Left ventricle myocardium inferior (tissue), 1 donor: ENCODE measurements around the gene CDK2. TPM values are rescaled to one million over a fixed set of nuclear protein-coding genes. Genes with fewer than 3 reads are reported as not detected.

Experiments used
- DNase-seq: peaks from one replicate; pipeline ENCODE4 v3.0.0-alpha.2; 2020
- H3K27ac ChIP-seq: fragments of 200-600 bp; replicated peaks from 2 replicates; pipeline ENCODE4 v1.8.0; 2021
- H3K27me3 ChIP-seq: fragments of 200-600 bp; 2 replicates; pipeline ENCODE4 v1.8.0; 2021; ENCODE audit warnings: low read depth
- H3K36me3 ChIP-seq: fragments of 200-600 bp; 2 replicates; pipeline ENCODE4 v1.8.0; 2021
- H3K4me1 ChIP-seq: fragments of 200-600 bp; 2 replicates; pipeline ENCODE4 v1.8.0; 2021
- H3K4me3 ChIP-seq: fragments of 200-600 bp; 2 replicates; pipeline ENCODE4 v1.8.0; 2021; ENCODE audit warnings: mild to moderate bottlenecking, moderate library complexity
- H3K9me3 ChIP-seq: fragments of 200-600 bp; replicated peaks from 2 replicates; pipeline ENCODE4 v1.8.0; 2021
- CTCF ChIP-seq: fragments of 200-600 bp; IDR thresholded peaks from 2 replicates; pipeline ENCODE4 v1.8.0; 2021; ENCODE audit warnings: antibody characterized with exemption, mild to moderate bottlenecking, borderline replicate concordance
- intact Hi-C: fragments of 100-400 bp; cut with micrococcal nuclease; formaldehyde crosslinking; loops from one replicate; pipeline ENCODE4 v1.11.0; 2022
- total RNA-seq: library from RNA; stranded (reverse); fragmentation: NEBNext Ultra II Directional; extraction: Animal tissue kit (Norgen Biotek cat#: 25700); gene quantifications from one replicate; pipeline ENCODE4 v1.2.1, GENCODE V29; 2021
- donor health status: DM: no; HTN: yes; CAD: no; lungs with severe emphysema.

CDK2 gene
- total RNA-seq, 1 donor from 2014 or later = 7.3 TPM

DNA sequence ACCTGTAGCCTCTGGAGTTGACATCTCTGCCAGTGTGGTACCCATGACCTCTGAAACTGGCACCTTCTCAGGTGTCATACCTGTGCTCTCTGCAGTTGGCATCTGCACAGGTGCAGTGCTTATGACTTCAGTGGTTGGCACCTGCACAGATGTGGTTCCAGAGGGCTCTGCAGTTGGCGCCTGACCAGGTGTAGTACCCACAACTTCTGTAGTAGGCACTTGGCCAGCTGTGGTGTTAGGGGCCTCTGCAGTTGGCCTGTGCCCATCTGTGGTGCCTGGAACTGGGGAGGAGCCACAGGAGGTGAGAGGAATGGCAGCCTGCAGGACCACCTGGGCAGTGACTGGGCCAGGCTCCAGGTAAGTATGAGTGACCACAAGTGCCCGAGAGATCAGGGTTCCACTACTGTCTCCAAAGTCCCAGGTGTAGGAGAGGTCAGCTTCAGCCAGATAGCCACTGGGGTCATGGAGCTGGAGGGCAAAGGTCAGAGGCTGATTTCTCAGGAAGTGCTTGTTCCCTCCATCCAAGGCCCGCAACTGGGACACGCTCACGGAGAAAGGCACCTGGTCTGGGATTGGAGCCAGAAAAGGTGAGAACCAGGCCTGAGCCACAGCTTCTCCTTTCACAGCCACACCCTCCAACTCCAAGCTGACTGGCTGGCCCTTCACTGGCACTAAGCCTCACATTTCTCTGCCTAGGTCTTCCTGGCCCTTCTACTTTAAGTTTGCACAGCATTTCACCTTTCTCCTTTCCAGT, 9.3 kb upstream of the CDK2 start:
- Histone ChIP-seq H3K4me1 (no peaks in the 10 kb centered on the region), H3K36me3 (peaks cover 10% of the 10 kb centered on the region), H3K27ac (no peak overlapping the region), H3K4me3 (no peak overlapping the region), H3K27me3 (no peaks in the 10 kb centered on the region), H3K9me3 (no peaks in the 10 kb centered on the region)
- DNase-seq = no peak
- intact Hi-C loops = no loop called here
- no peak for TF ChIP-seq CTCF

DNA sequence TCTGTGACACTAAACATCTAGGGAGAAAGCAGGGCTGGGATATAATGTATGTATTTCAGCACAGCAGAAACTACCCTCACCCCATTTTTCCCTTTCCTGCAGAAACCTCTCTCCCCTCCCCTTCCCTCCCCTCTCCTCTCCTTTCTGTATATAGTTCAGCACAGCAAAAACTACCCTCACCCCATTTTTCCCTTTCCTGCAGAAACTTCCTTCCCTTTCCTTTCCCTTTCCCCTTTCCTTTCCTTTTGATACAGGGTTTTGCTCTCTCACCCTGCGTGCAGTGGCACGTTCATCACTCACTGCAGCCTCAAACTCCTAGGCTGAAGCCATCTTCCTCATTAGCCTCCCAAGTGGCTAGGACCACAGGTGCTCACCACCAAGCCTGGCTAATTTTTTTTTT, 2.9 kb upstream of the CDK2 start:
- Histone ChIP-seq H3K27ac (no peak overlapping the region), H3K9me3 (no peaks in the 10 kb centered on the region), H3K4me1 (peaks cover 21% of the 10 kb centered on the region), H3K4me3 (no peak overlapping the region), H3K27me3 (no peaks in the 10 kb centered on the region), H3K36me3 (no peaks in the 10 kb centered on the region)
- no peak for DNase-seq
- no peak for TF ChIP-seq CTCF
- intact Hi-C loops = no loop called here

- no peak for TF ChIP-seq CTCF
- no peak overlapping the region for H3K4me3 ChIP-seq
- no peaks in the 10 kb centered on the region for H3K27me3 ChIP-seq
- H3K9me3 ChIP-seq = no peaks in the 10 kb centered on the region
- H3K27ac ChIP-seq = no peak overlapping the region
- no peaks in the 10 kb centered on the region for H3K36me3 ChIP-seq
- no peak for DNase-seq
- H3K4me1 ChIP-seq = peaks cover 21% of the 10 kb centered on the region
- intact Hi-C loops = no loop called here
Observed at GRCh38 chr12:55965240-55965639, 1.4 kb upstream of the CDK2 start.

GRCh38 chr12:55965941-55966407, 656 bp upstream of the CDK2 start, which contains the start of gene PMEL:
TSS of gene PMEL (minus strand) at chr12:55966042. CDS start at chr12:55966011, 31 bp downstream.
- intact Hi-C loops = no loop called here
- Histone ChIP-seq H3K27me3 (no peaks in the 10 kb centered on the region), H3K9me3 (no peaks in the 10 kb centered on the region), H3K4me1 (peaks cover 21% of the 10 kb centered on the region), H3K4me3 (peak within 1 kb of the TSS; percentile 95), H3K27ac (peak within 1 kb of the TSS; percentile 86), H3K36me3 (no peaks in the 10 kb centered on the region)
- no peak for TF ChIP-seq CTCF
- no peak for DNase-seq

- H3K27me3 ChIP-seq = no peaks in the 10 kb centered on the region
- DNase-seq = peak; percentile 19
- TF ChIP-seq CTCF = no peak
- no peak overlapping the region for H3K27ac ChIP-seq
- intact Hi-C loops = no loop called here
- H3K9me3 ChIP-seq = no peaks in the 10 kb centered on the region
- peaks cover 40% of the 10 kb centered on the region for H3K4me1 ChIP-seq
- H3K4me3 ChIP-seq = no peak overlapping the region
- no peaks in the 10 kb centered on the region for H3K36me3 ChIP-seq
Observed at GRCh38 chr12:55969356-55969755, 2.7 kb downstream of the CDK2 start.
